GM12874 (cell line): Measurements from ENCODE around the gene WDSUB1.

Experiments
- CTCF ChIP-seq: IDR thresholded peaks from 2 replicates; pipeline ENCODE4 v1.5.1; 2011; ENCODE audit warnings: low read depth, mild to moderate bottlenecking, control low read depth, low read length, moderate library complexity; ENCODE audit not compliant: insufficient read depth

WDSUB1 gene, protein sequence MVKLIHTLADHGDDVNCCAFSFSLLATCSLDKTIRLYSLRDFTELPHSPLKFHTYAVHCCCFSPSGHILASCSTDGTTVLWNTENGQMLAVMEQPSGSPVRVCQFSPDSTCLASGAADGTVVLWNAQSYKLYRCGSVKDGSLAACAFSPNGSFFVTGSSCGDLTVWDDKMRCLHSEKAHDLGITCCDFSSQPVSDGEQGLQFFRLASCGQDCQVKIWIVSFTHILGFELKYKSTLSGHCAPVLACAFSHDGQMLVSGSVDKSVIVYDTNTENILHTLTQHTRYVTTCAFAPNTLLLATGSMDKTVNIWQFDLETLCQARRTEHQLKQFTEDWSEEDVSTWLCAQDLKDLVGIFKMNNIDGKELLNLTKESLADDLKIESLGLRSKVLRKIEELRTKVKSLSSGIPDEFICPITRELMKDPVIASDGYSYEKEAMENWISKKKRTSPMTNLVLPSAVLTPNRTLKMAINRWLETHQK

GRCh38 chr2:159285929-159286708 lies at the start of gene WDSUB1:
Gene WDSUB1, minus strand, starts transcription at chr2:159286703. Its CDS starts 3,634 bp downstream, at chr2:159283069.
- no peak for TF ChIP-seq CTCF

DNA sequence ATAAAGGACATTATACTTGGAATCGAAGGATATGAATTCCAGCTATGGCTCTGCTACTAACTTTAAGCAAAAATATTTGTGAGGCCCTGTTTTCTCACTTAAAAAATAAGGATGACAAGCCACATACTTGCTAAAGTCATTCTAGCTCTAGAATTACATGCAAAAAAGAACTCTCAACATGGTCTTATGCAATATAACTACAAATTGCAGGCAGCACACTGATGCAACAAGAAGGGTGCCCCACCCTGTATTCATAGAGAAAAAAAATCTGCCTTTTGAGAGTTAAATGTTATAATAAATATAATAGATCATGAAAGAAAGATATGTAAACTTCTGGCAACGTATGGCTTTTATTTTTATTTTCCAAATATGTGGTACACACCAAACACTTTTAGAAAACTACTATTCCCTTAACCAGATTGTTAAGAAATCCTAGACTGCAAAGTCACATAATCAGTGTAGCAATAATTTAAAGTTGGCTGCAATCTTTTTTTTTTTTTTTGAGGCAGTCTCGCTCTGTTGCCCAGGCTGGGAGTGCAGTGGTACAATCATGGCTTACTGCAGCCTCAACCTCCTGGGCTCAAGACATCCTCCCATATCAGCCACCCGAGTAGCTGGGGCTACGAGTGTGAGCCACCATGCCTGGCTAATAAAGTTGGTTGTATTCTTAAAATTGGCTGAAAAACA lies 40.2 kb upstream of the WDSUB1 start:
- TF ChIP-seq CTCF: no peak

DNA sequence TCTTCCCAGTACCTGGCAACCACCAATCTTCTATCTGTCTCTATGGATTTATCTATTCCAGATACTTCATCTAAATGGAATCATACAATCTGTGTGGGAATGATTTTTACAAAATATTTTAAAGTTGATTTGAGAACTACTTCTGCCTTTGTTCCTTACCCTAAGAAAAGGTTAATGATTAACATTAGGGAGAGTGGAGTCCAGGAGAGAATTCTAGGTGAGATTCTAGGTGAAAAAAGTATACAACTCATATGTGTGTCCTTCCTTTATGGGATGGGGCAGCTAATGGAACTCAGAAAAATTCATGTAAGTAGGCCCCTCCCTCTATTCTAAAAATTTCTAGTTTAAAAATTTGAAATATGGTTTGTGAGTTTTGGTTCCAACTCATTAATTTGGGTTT lies 35.9 kb upstream of the WDSUB1 start:
- no peak for TF ChIP-seq CTCF

- no peak for TF ChIP-seq CTCF
Observed at GRCh38 chr2:159317392-159318088, 31.0 kb upstream of the WDSUB1 start.

DNA sequence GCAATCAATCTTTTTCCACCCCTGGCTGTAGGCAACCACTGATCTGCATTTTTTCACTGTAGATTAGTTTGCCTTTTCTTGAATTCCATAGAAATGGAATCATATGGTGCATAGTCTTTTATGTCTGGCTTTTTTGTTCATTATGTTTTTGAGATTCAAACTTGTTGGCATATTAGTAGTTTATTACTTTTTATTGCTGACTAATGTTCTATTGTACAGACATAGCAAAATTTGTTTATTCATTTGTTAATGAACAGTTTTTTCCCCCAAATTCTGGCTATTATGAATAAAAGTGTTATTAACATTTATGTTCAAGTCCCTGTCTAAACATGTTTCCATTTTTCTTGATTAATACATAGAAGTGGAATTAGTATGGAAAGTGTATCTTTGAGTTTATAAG lies 21.4 kb upstream of the WDSUB1 start:
- no peak for TF ChIP-seq CTCF

- TF ChIP-seq CTCF: no peak
Observed at GRCh38 chr2:159300586-159300985, 14.1 kb upstream of the WDSUB1 start.
